ENCODE measurements around the gene KIRREL3.

KIRREL3 gene

DNA sequence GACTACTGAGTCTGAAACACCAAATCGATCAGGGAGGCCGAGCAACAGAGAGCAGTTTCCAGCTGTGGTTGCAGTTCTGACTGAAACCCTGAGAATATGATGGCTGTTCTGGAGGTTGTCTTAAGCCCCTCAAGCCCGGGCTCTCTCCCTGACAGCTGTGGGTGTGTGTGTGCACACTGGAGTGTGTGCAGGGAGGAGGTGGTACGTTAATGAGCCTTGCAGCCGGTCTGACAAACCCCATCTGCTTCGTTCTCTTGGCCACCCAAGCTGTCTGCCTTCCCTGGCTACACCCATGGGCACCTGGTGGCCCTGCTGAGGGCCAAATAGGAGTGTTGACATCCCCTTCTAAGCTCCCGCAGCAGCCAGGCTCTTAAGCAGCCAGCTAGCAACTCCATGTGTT is 189.8 kb downstream of the KIRREL3 start:
- H3K27ac ChIP-seq: no peak overlapping the region

DNA sequence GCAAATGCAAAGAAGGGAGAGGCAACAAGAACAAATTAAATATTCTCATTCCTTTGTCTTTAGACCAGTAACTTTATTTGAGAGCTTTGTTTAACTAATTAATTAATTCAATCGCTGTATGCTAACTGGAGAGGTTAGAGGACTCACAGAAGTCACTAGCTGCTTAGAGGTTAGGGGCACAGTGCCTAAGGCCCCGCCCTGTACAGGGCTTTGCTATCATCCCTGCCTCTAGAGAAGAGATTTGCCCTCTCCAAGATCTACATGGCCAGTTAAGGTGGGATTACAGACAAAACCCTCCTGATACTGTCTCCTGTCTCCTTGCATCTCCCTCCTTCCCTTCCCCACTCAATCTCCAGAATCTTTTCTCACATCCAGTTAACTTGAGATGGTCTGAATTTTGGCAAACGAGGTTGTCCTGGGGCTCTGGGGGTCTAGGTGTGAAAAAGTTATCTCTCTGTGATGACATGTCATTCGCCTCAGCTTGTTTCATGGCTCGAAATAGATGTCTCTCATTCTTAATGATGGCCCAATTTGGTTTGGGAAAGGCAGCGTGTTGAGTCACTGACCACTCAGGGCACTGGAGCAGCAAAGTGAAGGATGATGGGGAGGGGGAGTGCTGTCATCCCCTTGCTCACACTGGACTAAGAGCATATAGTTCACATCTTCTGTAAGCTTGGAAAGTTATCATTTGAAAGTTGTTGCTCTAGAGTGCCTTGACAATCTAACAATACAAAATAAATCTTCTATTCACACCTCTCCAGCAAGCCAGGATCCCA is 190.9 kb downstream of the KIRREL3 start:
- Histone ChIP-seq H4K20me1 (ENCODE audit: insufficient read depth) (no peaks in the 10 kb centered on the region), H3K27me3 (ENCODE audit: insufficient read depth, low read depth) (no peaks in the 10 kb centered on the region), H3K4me2 (no peak overlapping the region), H3K79me2 (ENCODE audit: insufficient read depth, low read depth) (no peaks in the 10 kb centered on the region), H2AFZ (ENCODE audit: low read depth) (no peak overlapping the region), H3K4me3 (IDR thresholded peaks at IDR 0.05; ENCODE audit: insufficient read depth, low read depth, low read length) (no peak overlapping the region), H3K27ac (no peak overlapping the region), H3K9ac (no peak overlapping the region), H3K36me3 (ENCODE audit: insufficient read depth) (no peaks in the 10 kb centered on the region), H3K4me1 (ENCODE audit: low read depth, poor library complexity, severe bottlenecking) (no peaks in the 10 kb centered on the region)
- TF ChIP-seq, protein P1, sequence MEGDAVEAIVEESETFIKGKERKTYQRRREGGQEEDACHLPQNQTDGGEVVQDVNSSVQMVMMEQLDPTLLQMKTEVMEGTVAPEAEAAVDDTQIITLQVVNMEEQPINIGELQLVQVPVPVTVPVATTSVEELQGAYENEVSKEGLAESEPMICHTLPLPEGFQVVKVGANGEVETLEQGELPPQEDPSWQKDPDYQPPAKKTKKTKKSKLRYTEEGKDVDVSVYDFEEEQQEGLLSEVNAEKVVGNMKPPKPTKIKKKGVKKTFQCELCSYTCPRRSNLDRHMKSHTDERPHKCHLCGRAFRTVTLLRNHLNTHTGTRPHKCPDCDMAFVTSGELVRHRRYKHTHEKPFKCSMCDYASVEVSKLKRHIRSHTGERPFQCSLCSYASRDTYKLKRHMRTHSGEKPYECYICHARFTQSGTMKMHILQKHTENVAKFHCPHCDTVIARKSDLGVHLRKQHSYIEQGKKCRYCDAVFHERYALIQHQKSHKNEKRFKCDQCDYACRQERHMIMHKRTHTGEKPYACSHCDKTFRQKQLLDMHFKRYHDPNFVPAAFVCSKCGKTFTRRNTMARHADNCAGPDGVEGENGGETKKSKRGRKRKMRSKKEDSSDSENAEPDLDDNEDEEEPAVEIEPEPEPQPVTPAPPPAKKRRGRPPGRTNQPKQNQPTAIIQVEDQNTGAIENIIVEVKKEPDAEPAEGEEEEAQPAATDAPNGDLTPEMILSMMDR (conservative IDR thresholded peaks at IDR 0.05; ENCODE audit: low read depth, low read length): no peak

More for the DNA sequence above, 189.8 kb downstream of the KIRREL3 start:
- Histone ChIP-seq H2AFZ (ENCODE audit: low read depth) (no peak overlapping the region), H4K20me1 (ENCODE audit: insufficient read depth) (no peaks in the 10 kb centered on the region), H3K27me3 (ENCODE audit: insufficient read depth, low read depth) (no peaks in the 10 kb centered on the region), H3K4me2 (no peak overlapping the region), H3K4me3 (IDR thresholded peaks at IDR 0.05; ENCODE audit: insufficient read depth, low read depth, low read length) (no peak overlapping the region), H3K9ac (no peak overlapping the region), H3K36me3 (ENCODE audit: insufficient read depth) (no peaks in the 10 kb centered on the region), H3K4me1 (ENCODE audit: low read depth, poor library complexity, severe bottlenecking) (no peaks in the 10 kb centered on the region), H3K79me2 (ENCODE audit: insufficient read depth, low read depth) (no peaks in the 10 kb centered on the region)
- TF ChIP-seq, protein P1 (conservative IDR thresholded peaks at IDR 0.05; ENCODE audit: low read depth, low read length): no peak

DNA sequence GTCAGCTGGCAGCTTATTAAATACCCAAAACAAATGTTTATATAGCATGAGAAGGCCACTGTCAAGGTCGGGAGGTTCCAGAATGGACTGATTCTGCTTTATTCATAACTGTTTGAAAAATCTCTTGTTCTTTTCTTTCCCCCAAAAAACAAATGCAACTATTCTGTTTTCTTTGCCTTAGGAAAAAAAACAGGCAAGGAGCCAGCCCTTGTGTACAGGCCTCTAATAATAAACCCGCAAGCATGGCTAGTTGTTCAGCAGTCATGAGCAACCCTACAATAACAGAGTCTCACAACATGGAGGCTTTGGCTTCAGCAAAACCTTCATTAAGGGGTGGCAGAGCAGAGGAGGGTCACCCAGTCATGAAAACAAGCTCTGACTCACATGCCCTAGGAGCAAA is 191.7 kb downstream of the KIRREL3 start:
- Histone ChIP-seq H4K20me1 (ENCODE audit: insufficient read depth) (no peaks in the 10 kb centered on the region), H3K36me3 (ENCODE audit: insufficient read depth) (no peaks in the 10 kb centered on the region), H3K4me1 (ENCODE audit: low read depth, poor library complexity, severe bottlenecking) (no peaks in the 10 kb centered on the region), H3K27ac (no peak overlapping the region), H3K79me2 (ENCODE audit: insufficient read depth, low read depth) (no peaks in the 10 kb centered on the region), H2AFZ (ENCODE audit: low read depth) (no peak overlapping the region), H3K4me2 (no peak overlapping the region), H3K9ac (no peak overlapping the region), H3K27me3 (ENCODE audit: insufficient read depth, low read depth) (no peaks in the 10 kb centered on the region), H3K4me3 (IDR thresholded peaks at IDR 0.05; ENCODE audit: insufficient read depth, low read depth, low read length) (no peak overlapping the region)
- TF ChIP-seq, protein P1 (conservative IDR thresholded peaks at IDR 0.05; ENCODE audit: low read depth, low read length): no peak

DNA sequence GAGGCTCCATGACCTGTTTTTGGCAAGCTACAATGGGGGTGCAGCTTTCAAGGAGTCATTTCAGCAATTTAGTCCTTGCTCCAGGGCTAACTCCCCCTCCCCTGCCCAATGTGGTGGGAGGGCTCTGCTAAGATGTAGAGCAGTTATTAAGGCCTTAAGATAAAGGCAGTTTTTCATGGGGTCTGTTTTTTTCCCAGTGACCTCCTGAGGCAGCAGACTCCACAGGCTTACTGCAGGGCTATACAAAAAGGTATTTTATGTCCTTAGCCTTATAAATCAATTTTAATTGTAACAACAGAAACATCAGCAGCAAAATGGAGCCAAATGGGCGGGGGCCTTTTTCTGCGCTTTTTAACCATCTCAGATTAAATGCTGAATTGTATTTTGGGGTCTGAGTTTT is 192.3 kb downstream of the KIRREL3 start:
- H3K79me2 ChIP-seq (ENCODE audit: insufficient read depth, low read depth): no peaks in the 10 kb centered on the region
- no peaks in the 10 kb centered on the region for H3K27me3 ChIP-seq (ENCODE audit: insufficient read depth, low read depth)
- no peak overlapping the region for H3K4me2 ChIP-seq
- no peaks in the 10 kb centered on the region for H3K4me1 ChIP-seq (ENCODE audit: low read depth, poor library complexity, severe bottlenecking)
- TF ChIP-seq, protein P1 (conservative IDR thresholded peaks at IDR 0.05; ENCODE audit: low read depth, low read length): no peak
- no peak overlapping the region for H3K4me3 ChIP-seq (IDR thresholded peaks at IDR 0.05; ENCODE audit: insufficient read depth, low read depth, low read length)
- H4K20me1 ChIP-seq (ENCODE audit: insufficient read depth): no peaks in the 10 kb centered on the region
- H2AFZ ChIP-seq (ENCODE audit: low read depth): no peak overlapping the region
- H3K9ac ChIP-seq: no peak overlapping the region
- H3K36me3 ChIP-seq (ENCODE audit: insufficient read depth): no peaks in the 10 kb centered on the region
- no peak overlapping the region for H3K27ac ChIP-seq
